ENCODE results near the gene CTDSPL2.

- TF ChIP-seq CTCF (IDR thresholded peaks at IDR 0.05) = no peak
- no peak for TF ChIP-seq POLR2A (IDR thresholded peaks at IDR 0.05)
These were observed 54.7 kb downstream of the CTDSPL2 start for GRCh38 chr15:44482090-44482489.

Measured in Peyer's patch (tissue), 4 donors.